ENCODE measurements around the gene DEFB114. TPM values are rescaled to one million over a fixed set of nuclear protein-coding genes. Genes with fewer than 3 reads are reported as not detected.
A peak's percentile ranks its signal among the peaks of the same experiment; 100 is the strongest.

DEFB114 gene
- polyA plus RNA-seq, 5 donors = not detected

DNA sequence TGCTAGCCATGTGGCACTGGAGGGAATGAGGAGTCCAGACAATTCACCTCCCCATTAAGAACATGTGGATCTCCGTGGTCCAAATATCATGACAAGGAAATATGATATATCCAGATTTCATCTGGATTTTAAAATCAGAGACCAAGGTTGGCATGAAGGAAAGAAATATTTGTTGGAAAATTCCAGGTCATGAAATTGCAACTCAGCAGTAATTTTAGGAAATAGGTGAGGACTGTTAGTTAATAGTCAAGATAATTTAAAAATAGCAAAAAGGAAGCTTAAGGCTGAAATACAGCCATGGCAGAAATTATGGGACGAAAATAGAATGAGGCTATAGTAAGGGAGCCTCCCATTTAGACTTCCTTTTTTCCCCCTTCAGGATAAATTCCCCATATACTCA lies 26.9 kb downstream of the DEFB114 start:
- DNase-seq = no peak

DNA sequence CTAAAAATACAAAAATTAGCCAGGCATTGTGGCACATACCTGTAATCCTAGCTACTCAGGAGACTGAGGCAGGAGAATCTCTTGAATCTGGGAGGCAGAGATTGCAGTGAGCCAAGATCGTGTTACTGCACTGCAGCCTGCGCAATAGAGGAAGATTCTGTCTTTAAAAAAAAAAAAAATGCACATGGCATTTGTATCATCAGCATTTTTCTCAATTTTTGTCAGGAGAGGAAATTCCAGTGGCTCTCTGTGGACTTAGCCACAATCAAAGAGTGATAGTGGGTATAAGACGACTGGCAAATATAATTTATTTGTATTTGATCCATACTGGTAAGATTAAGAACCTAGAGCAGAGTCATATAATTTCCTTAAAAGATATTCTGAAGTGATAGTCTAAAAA lies 28.6 kb downstream of the DEFB114 start:
- no peak for DNase-seq

DNA sequence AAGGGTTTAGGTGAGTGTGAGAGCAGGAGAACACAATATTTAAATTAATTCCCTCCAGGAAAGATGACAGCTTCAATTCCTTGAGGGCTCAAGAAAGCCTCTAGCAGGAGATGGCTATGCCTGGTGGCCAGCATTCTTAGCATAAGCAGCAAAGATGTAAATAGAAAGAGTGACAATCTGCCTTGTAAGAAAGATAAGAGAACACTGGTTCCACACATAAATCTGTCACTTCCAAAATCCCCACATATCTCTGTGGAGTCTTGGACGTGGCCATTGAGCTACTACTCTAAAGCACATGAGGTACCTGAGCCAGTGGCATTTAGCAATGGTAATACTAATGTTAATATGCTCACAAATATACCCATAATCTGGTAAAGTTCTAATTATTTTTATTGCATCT lies 29.2 kb downstream of the DEFB114 start:
- DNase-seq = no peak

DNA sequence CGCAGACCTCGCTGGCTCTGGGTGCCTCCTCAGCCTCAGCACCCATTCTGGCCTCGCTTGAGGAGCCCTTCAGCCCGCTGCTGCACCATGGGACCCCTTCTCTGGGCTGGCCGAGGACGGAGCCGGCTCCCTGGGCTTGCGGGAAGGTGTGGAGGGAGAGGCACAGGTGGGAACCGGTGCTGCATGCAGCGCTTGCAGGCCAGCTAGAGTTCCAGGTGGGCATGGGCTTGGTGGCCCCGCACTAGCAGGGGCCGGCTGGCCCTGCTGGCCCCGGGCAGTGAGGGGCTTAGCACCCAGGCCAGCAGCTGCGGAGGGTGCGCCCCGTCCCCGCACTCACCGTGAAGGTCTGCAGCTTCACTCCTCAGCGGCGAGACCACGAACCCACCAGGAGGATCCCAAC lies 30.4 kb downstream of the DEFB114 start:
- DNase-seq = no peak

DNA sequence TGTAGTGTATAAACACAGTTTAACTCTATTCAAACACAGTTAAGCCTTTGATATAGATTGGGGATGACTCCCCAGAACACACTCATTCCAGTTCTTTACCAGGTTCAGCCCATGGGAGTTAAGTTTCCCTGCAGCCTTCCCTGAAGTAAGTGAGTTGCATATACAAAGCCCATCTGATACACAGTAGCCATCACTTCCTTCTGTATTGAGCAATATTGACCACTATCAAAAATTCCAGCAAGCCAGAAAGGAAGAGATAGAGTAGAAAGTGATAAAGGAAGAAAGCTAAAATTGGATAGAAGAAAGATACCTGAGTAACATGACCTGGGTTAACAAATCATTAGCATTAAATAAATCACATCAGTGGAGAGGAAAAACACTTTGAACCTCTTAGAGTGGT lies 34.6 kb downstream of the DEFB114 start:
- DNase-seq = no peak

DNA sequence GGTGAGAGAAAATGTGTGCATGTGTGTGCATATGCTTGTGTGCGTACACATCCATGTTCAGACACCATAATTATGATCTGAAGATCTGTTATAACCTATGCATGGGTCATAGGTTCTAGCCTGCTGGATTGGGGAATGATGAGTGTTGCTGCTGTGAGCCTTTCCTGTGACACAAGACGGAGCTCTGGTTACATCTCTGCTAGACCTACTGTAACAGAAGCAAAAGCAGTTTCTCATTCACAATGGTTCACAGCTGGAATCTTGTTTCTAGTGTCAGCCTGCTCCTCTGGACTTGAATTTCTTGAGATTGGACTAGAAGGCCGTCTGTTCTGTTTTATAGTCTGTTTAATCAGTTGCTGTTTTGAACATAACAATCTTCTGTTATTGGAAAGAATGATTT lies 40.1 kb downstream of the DEFB114 start:
- peak; percentile 19 to 23 for DNase-seq

DNA sequence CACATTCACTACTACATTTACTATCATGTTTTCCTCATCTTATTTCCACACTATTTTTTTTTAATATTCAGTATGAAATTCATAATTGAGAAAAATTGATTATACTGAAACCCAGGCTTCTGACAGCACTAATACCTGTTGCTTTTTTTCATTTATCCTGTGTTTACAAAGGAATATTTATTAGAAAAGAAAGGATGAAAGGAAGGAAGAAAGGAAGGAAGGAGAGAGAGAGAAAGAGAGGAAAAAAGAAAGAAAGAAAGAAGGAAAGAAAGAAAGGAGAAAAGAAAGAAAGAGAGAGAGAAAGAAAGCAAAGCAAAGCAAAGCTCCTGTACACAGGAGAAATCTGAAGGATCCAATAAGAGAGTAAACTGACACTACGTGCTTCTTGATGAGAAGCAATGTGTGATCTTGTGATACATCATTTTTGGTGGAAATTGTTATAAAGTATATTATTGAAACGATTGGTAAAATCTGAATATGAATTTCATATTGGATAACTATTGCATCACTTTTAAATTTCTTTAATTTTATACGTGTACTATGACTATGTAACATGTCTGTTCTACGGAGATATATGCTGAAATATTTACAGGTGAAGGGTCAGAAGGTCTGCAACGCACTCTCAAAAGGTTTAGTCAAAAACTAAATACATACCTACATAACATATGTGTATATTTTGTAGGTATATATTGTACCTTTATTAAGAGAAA lies 43.9 kb downstream of the DEFB114 start:
- DNase-seq = no peak

DNA sequence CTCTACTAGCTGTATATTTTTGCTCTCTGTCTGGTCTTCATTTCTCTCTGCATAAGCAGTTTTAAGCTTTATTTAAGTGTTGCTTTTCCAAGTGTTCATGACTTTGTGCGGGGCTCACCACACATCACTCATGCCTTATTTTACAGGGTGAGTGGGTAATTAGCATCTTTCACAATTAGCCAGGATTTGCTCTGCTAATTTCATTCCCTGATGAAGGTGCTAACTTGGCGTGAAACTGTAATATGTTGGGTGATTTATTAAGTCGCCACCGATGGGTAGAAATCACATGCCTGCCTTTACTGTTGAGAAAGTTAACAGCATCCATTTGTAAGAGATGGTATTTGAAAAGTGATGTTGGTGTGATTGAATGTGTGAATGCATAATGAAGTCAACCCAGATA lies 44.7 kb downstream of the DEFB114 start:
- DNase-seq = no peak

DNA sequence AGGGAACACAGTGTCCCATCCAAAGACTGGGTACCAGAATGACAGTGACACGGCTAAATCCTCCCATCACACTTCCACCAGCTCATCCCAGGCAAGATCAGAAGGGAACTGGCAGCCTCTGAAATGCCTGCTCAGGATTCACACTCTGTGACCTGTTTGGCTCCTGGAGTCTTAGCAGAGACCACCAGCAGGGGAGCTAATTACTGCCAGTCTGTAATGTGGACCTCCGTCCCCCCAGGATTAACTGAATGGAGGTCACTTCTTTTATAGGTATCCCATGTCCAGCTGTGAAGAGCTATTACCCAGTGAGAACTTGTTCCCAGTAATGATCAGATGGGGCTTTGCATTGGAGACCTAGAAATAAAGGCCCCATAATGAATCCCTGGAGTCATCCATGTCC lies 45.2 kb downstream of the DEFB114 start:
- no peak for DNase-seq

DNA sequence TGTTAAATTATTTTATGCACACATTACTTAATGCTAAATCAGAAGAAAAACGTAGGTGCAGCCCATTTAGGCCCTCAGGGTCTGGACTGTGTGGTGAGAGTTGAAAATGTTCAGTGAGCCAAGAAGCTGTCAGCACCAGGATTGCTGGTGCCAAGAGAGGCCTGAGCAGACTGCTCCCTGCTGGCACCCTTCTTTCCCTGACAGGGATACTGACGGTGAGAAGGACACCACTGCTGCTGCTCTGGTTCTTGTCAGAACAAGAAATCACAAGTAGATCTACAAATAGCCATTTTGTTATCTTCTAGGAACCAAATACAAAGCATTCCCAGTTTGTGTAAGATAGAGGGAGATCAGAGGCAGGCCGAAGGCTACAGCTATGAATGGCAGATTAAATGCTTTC lies 48.9 kb downstream of the DEFB114 start:
- DNase-seq = no peak

DNA sequence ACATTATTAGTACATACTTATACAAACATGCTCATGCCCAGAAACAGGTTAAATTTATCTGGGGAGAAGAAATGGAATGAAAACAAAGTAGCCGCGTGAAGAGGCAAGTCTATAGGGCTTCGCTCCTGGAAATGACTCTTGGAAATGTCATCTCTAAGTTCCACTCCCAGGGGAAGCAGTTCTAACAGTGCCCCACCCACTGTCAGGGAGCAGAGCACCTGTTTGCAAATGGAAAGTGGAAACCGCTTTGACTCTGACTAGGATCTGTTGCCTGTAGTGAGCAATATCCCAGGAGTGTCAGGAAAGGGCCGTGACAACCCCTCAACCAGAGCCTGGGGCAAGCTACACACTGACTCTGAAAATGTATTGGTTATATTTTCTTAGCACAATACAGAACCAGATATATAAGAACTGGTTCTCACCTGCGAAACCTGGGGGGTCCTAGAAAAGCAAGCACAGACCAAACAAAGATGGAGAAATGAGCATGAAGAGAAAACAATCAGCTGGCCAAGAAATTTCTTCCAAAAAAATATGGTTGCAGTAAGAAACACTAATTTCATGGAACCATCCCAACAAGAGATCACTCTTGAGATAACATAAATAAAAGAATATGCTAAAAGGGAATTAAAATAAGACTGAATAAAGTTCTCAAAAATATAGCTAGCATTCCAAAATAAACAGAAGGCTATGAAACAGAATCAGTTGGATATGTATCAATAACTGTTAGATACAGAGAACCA lies 50.2 kb downstream of the DEFB114 start:
- no peak for DNase-seq

DNA sequence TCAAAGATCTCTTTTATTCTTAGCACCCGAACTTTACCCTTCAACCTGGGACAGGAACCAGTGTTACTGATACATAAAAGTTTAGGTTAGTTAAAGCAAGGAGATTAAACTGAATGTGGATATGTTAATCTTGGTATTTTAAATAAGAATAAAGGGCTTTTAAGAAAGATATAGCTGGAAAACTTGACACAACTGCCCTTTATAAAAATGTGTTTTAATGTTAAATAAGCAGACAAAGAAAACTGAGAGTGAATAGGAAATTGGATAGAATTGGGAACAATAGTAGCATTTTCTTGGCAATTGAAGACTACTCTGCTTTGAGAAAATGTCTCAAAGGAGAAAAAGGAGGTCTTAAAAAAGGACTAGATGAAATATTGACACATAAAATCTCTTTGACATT lies 51.8 kb downstream of the DEFB114 start:
- DNase-seq = no peak

DNA sequence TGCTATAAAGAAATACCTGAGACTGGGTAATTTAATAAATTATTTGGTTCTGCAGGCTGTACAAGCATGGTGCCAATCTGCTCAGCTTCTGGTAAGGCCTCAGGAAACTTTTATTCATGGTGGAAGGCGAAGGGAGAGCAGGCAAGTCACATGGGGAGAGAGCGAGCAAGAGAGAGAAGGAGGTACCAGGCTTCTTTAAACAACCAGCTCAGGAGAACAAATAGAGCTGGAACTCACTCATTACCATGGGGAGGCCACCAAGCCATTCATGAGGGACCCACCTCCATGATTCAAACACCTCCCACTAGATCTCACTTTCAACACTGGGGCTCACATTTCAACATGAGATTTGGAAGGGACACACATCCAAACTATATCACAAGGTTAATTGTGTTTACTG lies 52.7 kb downstream of the DEFB114 start:
- DNase-seq = no peak

Other genes with a start within 250 kb of the DEFB114 start
- gene CRISP3, start 219.8 kb downstream of the DEFB114 start, polyA plus RNA-seq (ENCODE audit: insufficient read depth in 1 of 5, insufficient read length in 5 of 5, low replicate concordance in 1 of 5) = 1 to 10 TPM in 1 of 5 donors, under 1 TPM in 4; 0.20 to 1.2 (median 0.35) TPM
- gene PGK2, start 176.9 kb downstream of the DEFB114 start, polyA plus RNA-seq (ENCODE audit: insufficient read depth in 1 of 5, insufficient read length in 5 of 5, low replicate concordance in 1 of 5) = not detected
- not detected for gene CRISP1, start 97.6 kb downstream of the DEFB114 start, polyA plus RNA-seq (ENCODE audit: insufficient read depth in 1 of 5, insufficient read length in 5 of 5, low replicate concordance in 1 of 5)
- not detected for gene DEFB113, start 5.5 kb upstream of the DEFB114 start, polyA plus RNA-seq (ENCODE audit: insufficient read depth in 1 of 5, insufficient read length in 5 of 5, low replicate concordance in 1 of 5)
- gene DEFB110, start 57.8 kb upstream of the DEFB114 start, polyA plus RNA-seq (ENCODE audit: insufficient read depth in 1 of 5, insufficient read length in 5 of 5, low replicate concordance in 1 of 5) = not detected
- not detected for gene DEFB112, start 85.8 kb upstream of the DEFB114 start, polyA plus RNA-seq (ENCODE audit: insufficient read depth in 1 of 5, insufficient read length in 5 of 5, low replicate concordance in 1 of 5)